Measurements from ENCODE around the gene MFSD12. TPM values are rescaled to one million over a fixed set of nuclear protein-coding genes. Genes with fewer than 3 reads are reported as not detected.
A peak's percentile ranks its signal among the peaks of the same experiment; 100 is the strongest.

MFSD12 gene
- polyA plus RNA-seq, 3 donors: 47.9 to 150 (median 55.5) TPM

- peaks cover 0 to 5% of the 10 kb centered on the region in 2 donors for H3K4me1 ChIP-seq (ENCODE audit: control insufficient read depth in 1 of 2, insufficient read depth in 2 of 2, low read length in 2 of 2)
- intact Hi-C loops (cut with micrococcal nuclease): no loop called here
- H3K36me3 ChIP-seq (replicated peaks in 1 of 2; ENCODE audit: control insufficient read depth in 1 of 2, insufficient read depth in 2 of 2, low read length in 2 of 2): peaks cover 34 to 51% of the 10 kb centered on the region in 2 donors
- H3K27me3 Mint-ChIP-seq (ENCODE audit: low read depth in 3 of 3): peaks cover 0 to 1% (median 0%) of the 10 kb centered on the region in 3 donors
- H3K27ac Mint-ChIP-seq: peak overlapping the region in 6 of 7 donors; percentile 15 to 77 (median 59)
- peak overlapping the region; percentile 3 to 32 for H3K27ac ChIP-seq (ENCODE audit: low read depth in 1 of 2, low read length in 2 of 2)
- 84% methylated on average over 16 of the region's 22 CpGs for WGBS (ENCODE audit: insufficient coverage)
- H3K36me3 Mint-ChIP-seq: peaks cover 30 to 57% of the 10 kb centered on the region in 2 donors
- H3K4me3 ChIP-seq (replicated peaks in 1 of 3; ENCODE audit: low read depth in 2 of 3, low read length in 3 of 3): no peak overlapping the region
- no peaks in the 10 kb centered on the region for H3K27me3 ChIP-seq (ENCODE audit: control insufficient read depth in 2 of 2, insufficient read depth in 2 of 2, low read length in 2 of 2)
- H3K9ac ChIP-seq (ENCODE audit: insufficient read depth, low read length, poor library complexity, severe bottlenecking): no peak overlapping the region
- no peak overlapping the region for H2AFZ ChIP-seq (ENCODE audit: insufficient read depth, low read depth, low read length, poor library complexity, severe bottlenecking)
- TF ChIP-seq CTCF (IDR thresholded peaks at IDR 0.05): no peak
- H4K20me1 ChIP-seq (ENCODE audit: insufficient read depth, low read length): peaks cover 50% of the 10 kb centered on the region
- no peak overlapping the region for H3K4me2 ChIP-seq (replicated peaks; ENCODE audit: extremely low read depth, low read length, poor library complexity, severe bottlenecking)
- no peak overlapping the region for H3K4me3 Mint-ChIP-seq
- H3K9me3 Mint-ChIP-seq: peaks cover 0 to 5% (median 2%) of the 10 kb centered on the region in 7 donors
- DNase-seq: peak; percentile 27 to 63 (median 37)
- H3K79me2 ChIP-seq (ENCODE audit: insufficient read depth, low read length): no peaks in the 10 kb centered on the region
- peaks cover 13% of the 10 kb centered on the region for H3K4me1 Mint-ChIP-seq
- no peaks in the 10 kb centered on the region for H3K9me3 ChIP-seq (replicated peaks in 1 of 2; ENCODE audit: control insufficient read depth in 1 of 2, insufficient read depth in 1 of 2, low read length in 2 of 2)
Measured at GRCh38 chr19:3537438-3538240, 19.7 kb downstream of the MFSD12 start.

- H3K27me3 Mint-ChIP-seq (ENCODE audit: low read depth in 3 of 3): peaks cover 0 to 1% (median 0%) of the 10 kb centered on the region in 3 donors
- H3K36me3 Mint-ChIP-seq: peaks cover 35 to 60% of the 10 kb centered on the region in 2 donors
- no peak overlapping the region for H3K4me3 Mint-ChIP-seq
- no peak overlapping the region for H3K9ac ChIP-seq (ENCODE audit: insufficient read depth, low read length, poor library complexity, severe bottlenecking)
- no peak for TF ChIP-seq CTCF (IDR thresholded peaks at IDR 0.05)
- H3K79me2 ChIP-seq (ENCODE audit: insufficient read depth, low read length): no peaks in the 10 kb centered on the region
- H3K4me1 ChIP-seq (ENCODE audit: control insufficient read depth in 1 of 2, insufficient read depth in 2 of 2, low read length in 2 of 2): peaks cover 0 to 5% of the 10 kb centered on the region in 2 donors
- H3K4me2 ChIP-seq (replicated peaks; ENCODE audit: extremely low read depth, low read length, poor library complexity, severe bottlenecking): no peak overlapping the region
- H3K27ac ChIP-seq (ENCODE audit: low read depth in 1 of 2, low read length in 2 of 2): peak overlapping the region; percentile 3 to 32
- peaks cover 0 to 5% (median 2%) of the 10 kb centered on the region in 7 donors for H3K9me3 Mint-ChIP-seq
- peaks cover 13% of the 10 kb centered on the region for H3K4me1 Mint-ChIP-seq
- H3K36me3 ChIP-seq (replicated peaks in 1 of 2; ENCODE audit: control insufficient read depth in 1 of 2, insufficient read depth in 2 of 2, low read length in 2 of 2): peaks cover 36 to 56% of the 10 kb centered on the region in 2 donors
- no peak for DNase-seq
- H2AFZ ChIP-seq (ENCODE audit: insufficient read depth, low read depth, low read length, poor library complexity, severe bottlenecking): no peak overlapping the region
- H3K27ac Mint-ChIP-seq: no peak overlapping the region
- H3K27me3 ChIP-seq (ENCODE audit: control insufficient read depth in 2 of 2, insufficient read depth in 2 of 2, low read length in 2 of 2): no peaks in the 10 kb centered on the region
- WGBS (ENCODE audit: insufficient coverage): 48% methylated on average over 12 of the region's 13 CpGs
- H3K4me3 ChIP-seq (replicated peaks in 1 of 3; ENCODE audit: low read depth in 2 of 3, low read length in 3 of 3): no peak overlapping the region
- intact Hi-C loops (cut with micrococcal nuclease): no loop called here
- H3K9me3 ChIP-seq (replicated peaks in 1 of 2; ENCODE audit: control insufficient read depth in 1 of 2, insufficient read depth in 1 of 2, low read length in 2 of 2): no peaks in the 10 kb centered on the region
- peaks cover 48% of the 10 kb centered on the region for H4K20me1 ChIP-seq (ENCODE audit: insufficient read depth, low read length)
Measured at GRCh38 chr19:3537101-3537437, 20.3 kb downstream of the MFSD12 start.
